H7 (cell line): ENCODE measurements around the gene METTL27. TPM values are rescaled to one million over a fixed set of nuclear protein-coding genes. Genes with fewer than 3 reads are reported as not detected.
A peak's percentile ranks its signal among the peaks of the same experiment; 100 is the strongest.
"Not testable (repeated sequence)": the region's sequence is repeated elsewhere in the genome, so short reads cannot be mapped to it uniquely, and the experiment has no call there.

Source experiments
- DNase-seq: peaks from one replicate; pipeline ENCODE4 v3.0.0; 2012
- H3K27me3 ChIP-seq: 2 replicates; pipeline ENCODE4 v1.6.0; 2011; ENCODE audit warnings: mild to moderate bottlenecking, low read length; ENCODE audit not compliant: control insufficient read depth, insufficient read depth
- H3K36me3 ChIP-seq: replicated peaks from 2 replicates; pipeline ENCODE4 v1.5.1; 2011; ENCODE audit warnings: low read length; ENCODE audit not compliant: control insufficient read depth, insufficient read depth
- H3K4me3 ChIP-seq: 2 replicates; pipeline ENCODE4 v1.5.1; 2011; ENCODE audit warnings: low read depth, mild to moderate bottlenecking, control low read depth, low read length, moderate library complexity; ENCODE audit not compliant: insufficient read depth
- total RNA-seq: library from RNA; depleted of rRNA; stranded (reverse); fragments of >200 nt; shearing (Covaris generic); gene quantifications from 2 replicates; pipeline ENCODE4 v1.2.3, GENCODE V29; 2014

METTL27 gene
- total RNA-seq, 1 experiment from 2014 or later = 1.9 TPM

DNA sequence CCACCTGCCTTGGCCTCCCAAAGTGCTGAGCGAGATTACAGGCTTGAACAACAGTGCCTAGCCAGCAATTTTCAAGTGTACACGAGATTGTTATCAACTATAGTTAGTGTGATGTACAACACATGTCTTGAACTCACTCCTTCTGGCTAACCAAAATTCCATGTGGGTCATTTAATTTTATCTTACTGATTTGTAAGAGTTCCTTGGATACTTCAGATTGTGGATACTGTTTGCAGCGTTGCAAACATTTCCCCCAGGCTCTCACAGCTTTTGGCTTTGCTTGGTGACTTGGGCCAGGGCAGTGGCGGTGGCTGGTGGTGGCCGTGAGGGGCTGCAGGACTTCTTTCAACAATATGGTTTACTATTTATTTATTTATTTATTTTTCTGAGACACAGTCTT is 10.2 kb upstream of the METTL27 start:
- DNase-seq = peak; percentile 26
- Histone ChIP-seq H3K27me3 (no peaks in the 10 kb centered on the region; the same call in 1 of the 2 replicates), H3K4me3 (no peak overlapping the region), H3K36me3 (no peaks in the 10 kb centered on the region)

GRCh38 chr7:73851410-73852338 is 9.4 kb upstream of the METTL27 start:
- H3K36me3 ChIP-seq = no peaks in the 10 kb centered on the region
- no peak for DNase-seq
- no peak overlapping the region for H3K4me3 ChIP-seq
- H3K27me3 ChIP-seq = no peaks in the 10 kb centered on the region; the same call in 1 of the 2 replicates

GRCh38 chr7:73850781-73851207 is 8.5 kb upstream of the METTL27 start:
- no peak for DNase-seq
- no peak overlapping the region for H3K4me3 ChIP-seq

DNA sequence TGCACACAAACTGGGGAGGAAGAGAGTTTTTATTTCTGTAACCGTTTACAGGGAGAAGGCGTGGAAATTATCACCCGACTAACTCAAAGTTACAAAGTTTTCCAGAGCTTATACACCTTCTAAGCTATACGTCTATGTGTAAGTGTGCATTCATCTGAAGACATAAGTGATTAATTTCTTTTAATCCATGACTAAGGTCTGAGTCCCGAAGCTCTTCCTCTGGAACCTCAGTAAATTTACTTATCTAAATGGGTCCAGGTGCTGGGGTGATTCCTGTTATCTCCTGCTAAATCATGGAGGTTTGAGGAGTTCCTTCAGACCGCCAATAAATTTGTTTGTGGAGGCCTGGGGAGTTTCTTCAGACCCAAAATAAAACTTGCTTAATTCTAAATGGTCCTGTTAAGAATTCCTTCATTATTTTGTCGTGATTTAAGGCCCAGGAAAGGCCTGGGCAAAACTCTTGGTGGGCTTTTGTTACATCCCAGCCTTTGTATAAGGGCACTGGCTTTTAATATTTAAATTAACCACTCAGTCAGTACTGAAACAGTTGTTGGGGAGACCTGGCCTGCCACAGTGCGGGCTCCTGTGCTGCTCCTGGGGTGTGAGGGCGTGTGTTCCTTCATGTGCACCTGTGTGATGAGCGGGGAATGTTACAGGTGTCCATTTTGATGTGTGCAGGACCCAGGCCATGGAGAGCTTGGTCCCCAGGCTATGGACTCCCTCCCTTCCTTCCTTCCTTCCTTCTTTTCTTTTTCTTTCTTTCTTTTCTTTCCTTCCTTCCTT is 5.8 kb upstream of the METTL27 start:
- no peaks in the 10 kb centered on the region for H3K27me3 ChIP-seq

More at GRCh38 chr7:73850781-73851207, 8.5 kb upstream of the METTL27 start:
- H3K27me3 ChIP-seq = no peaks in the 10 kb centered on the region; the same call in 1 of the 2 replicates
- no peaks in the 10 kb centered on the region for H3K36me3 ChIP-seq

GRCh38 chr7:73845701-73846195 is 3.4 kb upstream of the METTL27 start:
- not testable (repeated sequence) for DNase-seq, H3K36me3 ChIP-seq, H3K27me3 ChIP-seq, H3K4me3 ChIP-seq

More for the DNA sequence above, 5.8 kb upstream of the METTL27 start:
- Histone ChIP-seq H3K4me3 (no peak overlapping the region), H3K36me3 (no peaks in the 10 kb centered on the region)
- DNase-seq = no peak

DNA sequence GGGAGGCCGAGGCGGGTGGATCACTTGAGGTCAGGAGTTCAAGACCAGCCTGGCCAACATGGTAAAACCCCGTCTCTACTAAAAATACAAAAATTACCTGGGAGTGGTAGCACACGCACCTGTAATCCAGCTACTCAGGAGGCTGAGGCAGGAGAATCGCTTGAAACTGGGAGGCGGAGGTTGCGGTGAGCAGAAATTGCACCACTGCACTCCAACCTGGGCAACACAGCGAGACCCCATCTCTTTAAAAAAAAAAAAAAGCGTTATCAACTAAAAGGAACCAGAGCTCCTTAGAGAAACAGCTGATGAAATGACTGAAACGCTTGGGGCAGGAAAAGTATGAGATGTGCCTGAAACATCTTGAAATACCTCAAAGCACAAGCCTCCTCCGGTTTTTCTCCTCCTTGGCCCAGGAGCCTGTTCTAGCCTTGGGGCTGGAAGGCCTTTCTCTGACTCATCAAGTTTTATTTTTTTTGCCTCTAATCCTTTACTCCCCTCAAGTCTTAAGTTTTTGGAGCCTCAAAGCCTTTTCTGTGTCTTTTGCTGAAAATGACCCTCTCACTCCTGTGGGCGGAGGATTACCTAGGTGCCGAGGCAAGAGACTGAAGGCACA is 2.6 kb upstream of the METTL27 start:
- DNase-seq = no peak
- Histone ChIP-seq H3K27me3 (no peaks in the 10 kb centered on the region), H3K4me3 (no peak overlapping the region), H3K36me3 (no peaks in the 10 kb centered on the region)

DNA sequence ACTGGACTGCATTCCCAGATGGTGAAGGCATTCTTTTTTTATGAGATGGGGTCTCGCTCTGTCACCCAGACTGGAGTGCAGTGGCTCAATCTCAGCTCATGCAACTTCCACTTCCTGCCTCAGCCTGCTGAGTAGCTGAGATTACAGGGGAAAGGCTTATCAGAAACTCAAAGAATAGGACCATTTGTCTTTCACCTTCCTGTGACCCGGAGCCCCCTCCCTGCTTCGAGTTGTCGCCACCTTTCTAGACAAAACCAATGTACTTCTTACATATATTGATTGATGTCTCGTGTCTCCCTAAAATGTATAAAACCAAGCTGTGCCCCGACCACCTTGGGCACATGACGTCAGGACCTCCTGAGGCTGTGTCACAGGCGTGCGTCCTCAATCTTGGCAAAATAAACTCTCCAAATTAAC is 1.8 kb upstream of the METTL27 start:
- no peaks in the 10 kb centered on the region; the same call in 1 of the 2 replicates for H3K36me3 ChIP-seq
- no peak for DNase-seq
- no peaks in the 10 kb centered on the region for H3K27me3 ChIP-seq
- H3K4me3 ChIP-seq = no peak overlapping the region

- Histone ChIP-seq H3K4me3 (peak overlapping the region; percentile 60), H3K36me3 (no peaks in the 10 kb centered on the region; the same call in 1 of the 2 replicates), H3K27me3 (no peaks in the 10 kb centered on the region)
- peak; percentile 87 for DNase-seq
Measured at GRCh38 chr7:73841689-73842066, 638 bp downstream of the METTL27 start.

DNA sequence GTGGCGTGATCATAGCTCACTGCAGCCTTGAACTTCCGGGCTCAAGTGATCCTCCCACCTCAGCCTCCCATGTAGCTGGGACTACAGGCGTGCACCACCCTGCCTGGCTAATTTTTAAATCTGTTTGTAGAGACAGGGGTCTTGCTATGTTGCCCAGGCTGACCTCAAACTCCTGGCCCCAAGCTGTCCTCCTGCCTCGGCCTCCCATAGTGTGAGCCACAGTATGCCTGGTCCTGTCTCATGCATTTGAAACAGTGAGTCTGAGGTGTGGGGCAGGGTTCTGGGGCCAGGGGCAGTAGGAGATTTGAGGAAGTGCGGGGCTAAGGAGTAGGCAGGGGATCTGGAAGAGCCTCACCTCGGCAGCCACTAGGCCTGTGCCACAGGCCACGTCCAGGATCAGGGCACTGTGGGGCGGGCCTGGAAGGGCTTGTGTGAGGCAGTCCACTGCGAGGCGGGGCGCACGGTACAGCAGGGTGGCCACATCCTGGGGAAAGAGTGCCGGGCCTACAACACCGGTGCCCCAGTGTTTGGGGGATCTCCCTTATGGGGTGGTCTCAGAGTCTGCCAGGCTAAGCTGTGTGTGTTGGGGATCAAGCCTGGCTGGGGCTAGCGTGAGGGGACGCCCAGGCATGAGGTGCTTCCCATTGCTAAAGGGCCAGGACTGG is 1.5 kb downstream of the METTL27 start:
- DNase-seq = peak; percentile 46

GRCh38 chr7:73839743-73840714 is 2.3 kb downstream of the METTL27 start:
- Histone ChIP-seq H3K4me3 (no peak overlapping the region), H3K36me3 (no peaks in the 10 kb centered on the region; the same call in 1 of the 2 replicates), H3K27me3 (no peaks in the 10 kb centered on the region)
- DNase-seq = peak; percentile 88

More for the DNA sequence above, 1.5 kb downstream of the METTL27 start:
- Histone ChIP-seq H3K27me3 (no peaks in the 10 kb centered on the region), H3K4me3 (no peak overlapping the region), H3K36me3 (no peaks in the 10 kb centered on the region; the same call in 1 of the 2 replicates)

GRCh38 chr7:73839290-73839689 is 3.0 kb downstream of the METTL27 start:
- Histone ChIP-seq H3K27me3 (no peaks in the 10 kb centered on the region), H3K36me3 (no peaks in the 10 kb centered on the region; the same call in 1 of the 2 replicates), H3K4me3 (no peak overlapping the region)
- no peak for DNase-seq

- Histone ChIP-seq H3K4me3 (no peak overlapping the region), H3K27me3 (no peaks in the 10 kb centered on the region), H3K36me3 (no peaks in the 10 kb centered on the region; the same call in 1 of the 2 replicates)
- peak; percentile 41 for DNase-seq
Measured at GRCh38 chr7:73838642-73839041, 3.7 kb downstream of the METTL27 start.

- not testable (repeated sequence) for H3K27me3 ChIP-seq, H3K4me3 ChIP-seq, H3K36me3 ChIP-seq, DNase-seq
Measured at GRCh38 chr7:73837167-73837566, 5.1 kb downstream of the METTL27 start.
